ENCODE results near the gene OTOG.

DNA sequence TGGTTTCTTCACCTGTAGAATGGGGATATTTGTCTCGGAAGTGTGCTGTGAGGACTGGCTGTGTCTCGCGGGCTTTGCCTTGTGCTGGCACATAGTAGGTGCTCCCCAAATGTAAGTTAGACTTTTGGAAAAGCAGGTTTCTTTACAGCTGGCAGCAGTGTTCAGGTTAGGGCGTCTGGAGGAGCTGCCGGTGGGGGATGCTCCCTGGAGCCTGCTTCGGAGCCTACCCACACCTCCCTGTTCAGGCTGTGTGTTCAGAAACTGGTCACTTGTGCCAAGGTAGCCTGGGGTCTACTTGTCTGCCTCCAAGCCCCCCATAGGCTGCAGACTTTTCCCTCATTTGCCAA lies 60.0 kb downstream of the OTOG start:
- TF ChIP-seq CTCF (conservative IDR thresholded peaks at IDR 0.05) = no peak
- no peak for TF ChIP-seq EZH2 (IDR thresholded peaks at IDR 0.05; ENCODE audit: low read depth)
